Urinary bladder (tissue), 4 donors: ENCODE measurements around the gene AGGF1. TPM values are rescaled to one million over a fixed set of nuclear protein-coding genes. Genes with fewer than 3 reads are reported as not detected.
"Not testable (repeated sequence)": the region's sequence is repeated elsewhere in the genome, so short reads cannot be mapped to it uniquely, and the experiment has no call there.

Source experiments
- DNase-seq: peaks from one replicate; pipeline ENCODE4 v3.0.0-alpha.2; 2015; ENCODE audit errors: extremely low spot score
- H3K27ac ChIP-seq: one replicate; pipeline ENCODE4 v1.5.1; 2013; ENCODE audit warnings: low read depth, mild to moderate bottlenecking, moderate library complexity
- H3K36me3 ChIP-seq: one replicate; pipeline ENCODE4 v1.6.1; 2013; ENCODE audit warnings: mild to moderate bottlenecking, moderate library complexity; ENCODE audit not compliant: insufficient read depth
- H3K4me1 ChIP-seq: one replicate; pipeline ENCODE4 v1.6.1; 2013; ENCODE audit warnings: mild to moderate bottlenecking, moderate library complexity; ENCODE audit not compliant: insufficient read depth
- H3K4me3 ChIP-seq: one replicate; pipeline ENCODE4 v1.5.1; 2013; ENCODE audit warnings: low read depth, low read length
- WGBS: extraction: QIAGEN DNeasy Blood & Tissue Kit; methylation state at CpG from one replicate; pipeline ENCODE4 v1.1.7; 2013; 5-methylcytosine and 5-hydroxymethylcytosine counted together
- polyA plus RNA-seq: library from polyadenylated mRNA; stranded (reverse); fragments of 200-250 nt; gene quantifications from one replicate; pipeline ENCODE4 v1.2.3, GENCODE V29; 2013
- total RNA-seq: library from RNA; depleted of rRNA; stranded (reverse); fragments of >200 nt; gene quantifications from one replicate; pipeline ENCODE4 v1.2.3, GENCODE V29; 2014
- donor health status: healthy with polysubstance abuse.
- donor health status: healthy.

Gene AGGF1
- total and polyA plus RNA-seq, 2 donors, result 12.2 to 35.8 TPM

- Histone ChIP-seq H3K27ac (no peak overlapping the region), H3K4me3 (no peak overlapping the region), H3K36me3 (no peaks in the 10 kb centered on the region), H3K4me1 (no peaks in the 10 kb centered on the region)
- 92% methylated on average over 1 of the region's 1 CpG for WGBS
- no peak for DNase-seq
Measured at GRCh38 chr5:77035950-77036349, 5.7 kb downstream of the AGGF1 start.

GRCh38 chr5:77046416-77047073, 16.3 kb downstream of the AGGF1 start:
- Histone ChIP-seq H3K27ac (no peak overlapping the region), H3K4me3 (no peak overlapping the region), H3K36me3 (no peaks in the 10 kb centered on the region), H3K4me1 (no peaks in the 10 kb centered on the region)
- WGBS, result 96% methylated on average over 1 of the region's 1 CpG
- DNase-seq, result no peak

DNA sequence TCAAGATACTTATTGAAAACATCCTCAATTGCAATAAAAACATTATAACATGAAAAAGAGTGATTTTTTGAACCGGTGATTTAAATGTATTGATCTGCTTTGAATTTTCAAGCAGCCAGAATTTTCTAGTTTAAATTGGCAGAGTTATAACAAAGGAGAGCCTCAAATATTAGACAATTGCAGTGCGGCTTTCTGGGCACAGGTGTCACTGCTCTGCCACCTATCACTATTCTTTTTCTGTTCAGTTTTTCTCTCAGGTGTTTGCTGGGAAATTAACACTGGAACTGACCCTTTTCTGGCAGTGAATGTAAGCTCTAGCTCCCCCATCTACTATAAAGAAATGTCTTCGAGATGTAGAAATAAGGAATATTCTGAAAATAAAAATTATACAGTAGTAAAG, 33.8 kb downstream of the AGGF1 start:
- no peak for DNase-seq
- no peak overlapping the region for H3K27ac ChIP-seq
- no peaks in the 10 kb centered on the region for H3K4me1 ChIP-seq
- WGBS, result 87% methylated on average over 3 of the region's 3 CpGs
- no peaks in the 10 kb centered on the region for H3K36me3 ChIP-seq
- H3K4me3 ChIP-seq, result no peak overlapping the region

- no peaks in the 10 kb centered on the region for H3K36me3 ChIP-seq
- H3K27ac ChIP-seq, result no peak overlapping the region
- 90% methylated on average over 3 of the region's 3 CpGs for WGBS
- no peak for DNase-seq
- no peak overlapping the region for H3K4me3 ChIP-seq
- no peaks in the 10 kb centered on the region for H3K4me1 ChIP-seq
Measured at GRCh38 chr5:77065256-77065655, 35.1 kb downstream of the AGGF1 start.

GRCh38 chr5:77066184-77066583, 36.0 kb downstream of the AGGF1 start:
- Histone ChIP-seq H3K36me3 (no peaks in the 10 kb centered on the region), H3K4me1 (no peaks in the 10 kb centered on the region), H3K27ac (no peak overlapping the region), H3K4me3 (no peak overlapping the region)
- whole genome bisulfite sequencing, result 91% methylated on average over 1 of the region's 1 CpG
- no peak for DNase-seq

GRCh38 chr5:77066823-77067442, 36.7 kb downstream of the AGGF1 start:
- DNase-seq, result no peak
- H3K36me3 ChIP-seq, result no peaks in the 10 kb centered on the region
- no peaks in the 10 kb centered on the region for H3K4me1 ChIP-seq
- H3K27ac ChIP-seq, result no peak overlapping the region
- WGBS, result 40% methylated on average over 1 of the region's 1 CpG
- no peak overlapping the region for H3K4me3 ChIP-seq

- no peak for DNase-seq
- Histone ChIP-seq H3K4me1 (no peaks in the 10 kb centered on the region), H3K36me3 (no peaks in the 10 kb centered on the region), H3K4me3 (no peak overlapping the region), H3K27ac (no peak overlapping the region)
- 71% methylated on average over 2 of the region's 2 CpGs for WGBS
Measured at GRCh38 chr5:77073667-77074066, 43.5 kb downstream of the AGGF1 start.

GRCh38 chr5:77074745-77075144, 44.5 kb downstream of the AGGF1 start:
- no peak for DNase-seq
- H3K36me3 ChIP-seq, result no peaks in the 10 kb centered on the region
- WGBS, result 91% methylated on average over 4 of the region's 4 CpGs

GRCh38 chr5:77076961-77077828, 47.0 kb downstream of the AGGF1 start:
- no peaks in the 10 kb centered on the region for H3K4me1 ChIP-seq
- WGBS, result 4% methylated on average over 103 of the region's 105 CpGs
- no peak overlapping the region for H3K27ac ChIP-seq
- H3K36me3 ChIP-seq, result no peaks in the 10 kb centered on the region
- DNase-seq, result no peak
- peak overlapping the region; percentile 64 for H3K4me3 ChIP-seq

More at GRCh38 chr5:77074745-77075144, 44.5 kb downstream of the AGGF1 start:
- no peak overlapping the region for H3K4me3 ChIP-seq
- no peak overlapping the region for H3K27ac ChIP-seq
- no peaks in the 10 kb centered on the region for H3K4me1 ChIP-seq

GRCh38 chr5:77077829-77078176, 47.6 kb downstream of the AGGF1 start:
- DNase-seq, result no peak
- 27% methylated on average over 12 of the region's 12 CpGs for WGBS
- Histone ChIP-seq H3K36me3 (no peaks in the 10 kb centered on the region), H3K4me1 (no peaks in the 10 kb centered on the region), H3K4me3 (peak overlapping the region; percentile 64), H3K27ac (no peak overlapping the region)

DNA sequence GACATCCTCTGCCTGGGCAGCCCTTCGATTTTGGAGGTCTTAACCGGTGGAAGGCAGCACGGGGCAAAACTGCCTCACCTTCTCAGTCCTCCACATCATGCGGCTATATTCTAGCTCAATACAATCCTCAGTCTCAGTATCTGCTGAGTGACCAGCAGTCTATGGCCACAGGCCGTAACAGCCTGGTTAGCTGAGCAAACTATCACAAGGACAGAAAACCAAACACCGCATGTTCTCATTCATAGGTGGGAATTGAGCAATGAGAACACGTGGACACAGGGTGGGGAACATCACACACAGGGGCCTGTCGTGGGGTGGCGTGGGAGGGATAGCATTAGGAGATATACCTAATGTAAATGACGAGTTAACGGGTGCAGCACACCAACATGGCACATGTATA, 50.3 kb downstream of the AGGF1 start:
- not testable (repeated sequence) for H3K4me1 ChIP-seq, DNase-seq, H3K4me3 ChIP-seq, H3K36me3 ChIP-seq, H3K27ac ChIP-seq
- 91% methylated on average over 11 of the region's 11 CpGs for WGBS

DNA sequence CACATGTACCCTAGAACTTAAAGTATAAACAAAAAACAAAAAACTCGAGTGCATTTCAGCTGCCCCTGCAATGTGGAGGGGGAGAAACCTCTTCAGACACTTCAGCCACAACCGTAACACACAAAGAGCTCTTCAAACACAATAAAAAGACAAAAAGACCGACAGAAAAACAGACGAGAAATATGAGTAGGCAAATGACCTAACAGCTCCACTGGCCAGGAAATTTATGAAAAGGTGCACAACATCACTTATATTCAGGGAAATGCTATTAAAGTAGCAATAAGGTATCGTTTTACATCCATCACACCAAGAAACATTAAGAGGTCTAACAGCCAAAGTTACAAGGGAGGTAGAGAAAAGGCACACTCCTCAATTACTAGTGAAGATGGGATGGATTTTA, 50.7 kb downstream of the AGGF1 start:
- H3K4me1 ChIP-seq, result no peaks in the 10 kb centered on the region
- no peak overlapping the region for H3K27ac ChIP-seq
- 84% methylated on average over 5 of the region's 5 CpGs for WGBS
- DNase-seq, result no peak
- H3K4me3 ChIP-seq, result no peak overlapping the region
- H3K36me3 ChIP-seq, result no peaks in the 10 kb centered on the region

DNA sequence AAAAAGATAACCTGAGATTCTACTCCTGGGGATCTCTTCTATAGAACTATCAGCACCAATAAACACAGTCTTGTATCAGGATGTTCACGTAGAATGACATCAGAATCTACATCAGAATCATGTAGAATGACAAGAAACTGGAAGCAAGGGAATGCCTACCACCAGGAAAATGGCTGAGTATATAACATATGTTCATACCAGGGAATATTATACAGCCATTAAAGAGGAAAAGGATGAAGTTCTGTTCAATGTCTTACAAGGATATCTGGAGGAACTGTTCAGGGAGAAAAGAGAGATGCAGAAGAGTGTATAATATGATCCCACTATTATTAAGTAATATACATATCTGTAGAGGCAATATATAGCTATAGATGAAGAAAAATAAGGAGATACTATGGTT, 52.1 kb downstream of the AGGF1 start:
- no peak overlapping the region for H3K27ac ChIP-seq
- no peak overlapping the region for H3K4me3 ChIP-seq
- WGBS, result 95% methylated on average over 1 of the region's 1 CpG
- no peaks in the 10 kb centered on the region for H3K36me3 ChIP-seq
- DNase-seq, result no peak
- no peaks in the 10 kb centered on the region for H3K4me1 ChIP-seq

DNA sequence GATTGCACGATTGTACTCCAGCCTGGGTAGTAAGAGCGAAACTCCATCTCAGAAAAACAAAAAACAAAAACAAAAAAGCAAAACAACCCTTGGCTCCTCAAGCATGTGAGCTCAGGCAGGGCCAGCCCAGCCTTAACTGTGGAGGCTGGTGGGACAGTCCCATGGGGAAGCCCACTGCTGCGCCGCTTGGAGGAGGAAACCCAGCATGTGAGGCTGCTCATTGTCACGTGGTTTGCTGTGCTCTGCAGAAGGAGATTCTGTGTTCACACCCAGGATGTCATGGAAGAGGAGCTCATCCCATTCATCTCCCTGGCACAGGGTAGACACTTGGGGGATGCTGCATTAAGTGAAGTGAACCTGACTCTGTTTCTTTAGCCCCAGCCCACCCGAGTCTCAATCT, 52.9 kb downstream of the AGGF1 start:
- no peak overlapping the region for H3K4me3 ChIP-seq
- 89% methylated on average over 6 of the region's 6 CpGs for WGBS
- DNase-seq, result no peak

More for the DNA sequence above, 52.9 kb downstream of the AGGF1 start:
- no peaks in the 10 kb centered on the region for H3K36me3 ChIP-seq
- no peaks in the 10 kb centered on the region for H3K4me1 ChIP-seq
- no peak overlapping the region for H3K27ac ChIP-seq
